Liver (tissue), 9 donors: ENCODE data around the gene TRAPPC3. TPM values are rescaled to one million over a fixed set of nuclear protein-coding genes. Genes with fewer than 3 reads are reported as not detected.

Source experiments
- DNase-seq: peaks from one replicate; pipeline ENCODE4 v3.0.0-alpha.2; 2017; ENCODE audit warnings: low spot score
- H3K27ac ChIP-seq, 2 donors: one replicate each; pipeline ENCODE4 v1.7.0; 2013; ENCODE audit warnings: inconsistent platforms in 2 of 2, low read length in 2 of 2, control low read depth in 1 of 2, low read depth in 1 of 2, mild to moderate bottlenecking in 1 of 2
- H3K27me3 ChIP-seq, 4 donors: one replicate each; pipeline versions ENCODE4 v1.6.1 to v1.7.0; 2013; ENCODE audit warnings: low read length in 3 of 4, inconsistent platforms in 1 of 4, mild to moderate bottlenecking in 1 of 4, moderate library complexity in 1 of 4; ENCODE audit not compliant: control insufficient read depth in 4 of 4, insufficient read depth in 4 of 4
- H3K36me3 ChIP-seq, 4 donors: one replicate each; pipeline versions ENCODE4 v1.6.1 to v1.7.0; 2013; ENCODE audit warnings: low read length in 3 of 4, mild to moderate bottlenecking in 3 of 4, low read depth in 1 of 4, moderate library complexity in 1 of 4; ENCODE audit not compliant: control insufficient read depth in 4 of 4, insufficient read depth in 3 of 4
- H3K4me1 ChIP-seq, 4 donors: one replicate each; pipeline versions ENCODE4 v1.6.1 to v1.7.0; 2013; ENCODE audit warnings: low read length in 3 of 4, mild to moderate bottlenecking in 3 of 4, moderate library complexity in 1 of 4; ENCODE audit not compliant: control insufficient read depth in 4 of 4, insufficient read depth in 4 of 4
- H3K4me3 ChIP-seq, 3 donors: one replicate each; pipeline versions ENCODE4 v1.6.1 to v1.7.0; 2013; ENCODE audit warnings: low read length in 3 of 3, control low read depth in 1 of 3, low read depth in 1 of 3, mild to moderate bottlenecking in 1 of 3
- H3K9ac ChIP-seq, 2 donors: one replicate each; pipeline ENCODE4 v1.7.0; 2013; ENCODE audit warnings: low read length in 2 of 2, mild to moderate bottlenecking in 2 of 2, moderate library complexity in 2 of 2, control low read depth in 1 of 2, low read depth in 1 of 2
- H3K9me3 ChIP-seq, 4 donors: one replicate each; pipeline versions ENCODE4 v1.6.1 to v1.7.0; 2013; ENCODE audit warnings: low read length in 3 of 4; ENCODE audit not compliant: control insufficient read depth in 4 of 4
- EGR1 ChIP-seq, 2 donors: IDR thresholded peaks; 2 replicates each; pipeline ENCODE4 v1.6.1; 2016 to 2018; ENCODE audit warnings: antibody characterized with exemption in 2 of 2, low read depth in 2 of 2
- FOXA1 ChIP-seq: IDR thresholded peaks from 2 replicates; pipeline ENCODE4 v1.6.1; 2016; ENCODE audit warnings: antibody characterized with exemption
- FOXA2 ChIP-seq: IDR thresholded peaks from 2 replicates; pipeline ENCODE4 v1.6.1; 2016; ENCODE audit warnings: antibody characterized with exemption
- GABPA ChIP-seq, 2 donors: IDR thresholded peaks in 1 of 2; conservative IDR thresholded peaks in 1 of 2; 2 replicates each; pipeline ENCODE4 v1.6.1; 2016; ENCODE audit warnings: antibody characterized with exemption in 2 of 2, mild to moderate bottlenecking in 1 of 2, moderate library complexity in 1 of 2
- HNF4A ChIP-seq, 2 donors: conservative IDR thresholded peaks; 2 replicates each; pipeline ENCODE4 v1.6.1; 2016; ENCODE audit warnings: antibody characterized with exemption in 2 of 2, mild to moderate bottlenecking in 2 of 2
- HNF4G ChIP-seq: IDR thresholded peaks from 2 replicates; pipeline ENCODE4 v1.6.1; 2016; ENCODE audit warnings: antibody characterized with exemption
- JUND ChIP-seq, 2 donors: IDR thresholded peaks; 2 replicates each; pipeline ENCODE4 v1.6.1; 2016; ENCODE audit warnings: antibody characterized with exemption in 2 of 2
- NR2F2 ChIP-seq: IDR thresholded peaks from 2 replicates; pipeline ENCODE4 v1.6.1; 2016; ENCODE audit warnings: antibody characterized with exemption
- RAD21 ChIP-seq, 2 donors: IDR thresholded peaks; 2 replicates each; pipeline ENCODE4 v1.6.1; 2016; ENCODE audit warnings: antibody characterized with exemption in 2 of 2, mild to moderate bottlenecking in 2 of 2
- RXRA ChIP-seq, 2 donors: IDR thresholded peaks; 2 replicates each; pipeline ENCODE4 v1.6.1; 2017 to 2018; ENCODE audit warnings: antibody characterized with exemption in 2 of 2, mild to moderate bottlenecking in 1 of 2
- SP1 ChIP-seq: IDR thresholded peaks from 2 replicates; pipeline ENCODE4 v1.6.1; 2018; ENCODE audit warnings: antibody characterized with exemption, mild to moderate bottlenecking
- TAF1 ChIP-seq: conservative IDR thresholded peaks from 2 replicates; pipeline ENCODE4 v1.6.1; 2016; ENCODE audit warnings: antibody characterized with exemption, mild to moderate bottlenecking
- YY1 ChIP-seq: IDR thresholded peaks from 2 replicates; pipeline ENCODE4 v1.6.1; 2016; ENCODE audit warnings: antibody characterized with exemption, mild to moderate bottlenecking
- WGBS: extraction: QIAGEN DNeasy Blood & Tissue Kit; methylation state at CpG from one replicate; pipeline ENCODE4 v1.1.7; 2013; 5-methylcytosine and 5-hydroxymethylcytosine counted together
- polyA plus RNA-seq, 2 donors: library from polyadenylated mRNA; stranded (reverse) in 1 of 2; unstranded in 1 of 2; fragments of 200-250 nt in 1 of 2; fragments of >200 nt in 1 of 2; fragmentation: Nextera tagmentation in 1 of 2; extraction: Ambion mirVana in 1 of 2; gene quantifications; one replicate each; pipeline versions ENCODE4 v1.2.1 to v1.2.3, GENCODE V29; 2013 to 2015
- total RNA-seq, 2 donors: library from RNA; depleted of rRNA; stranded (reverse); fragments of >200 nt; gene quantifications; one replicate each; pipeline ENCODE4 v1.2.3, GENCODE V29; 2014
- TF ChIP-seq, protein P1 (sequence below): IDR thresholded peaks from 2 replicates; pipeline ENCODE4 v1.6.1; 2016; ENCODE audit warnings: antibody characterized with exemption, mild to moderate bottlenecking
- TF ChIP-seq, protein P2 (sequence below): IDR thresholded peaks from 2 replicates; pipeline ENCODE4 v1.6.1; 2016; ENCODE audit warnings: antibody characterized with exemption
- TF ChIP-seq, protein P3 (sequence below): IDR thresholded peaks from 2 replicates; pipeline ENCODE4 v1.6.1; 2016; ENCODE audit warnings: antibody characterized with exemption
- TF ChIP-seq, protein P4 (sequence below): fragments of 150-350 bp; IDR thresholded peaks from 2 replicates; pipeline ENCODE4 v1.5.1; 2017; ENCODE audit warnings: improper control_type of control experiment, low read depth, low read length; ENCODE audit not compliant: missing input control
- TF ChIP-seq, protein P5 (sequence below): IDR thresholded peaks from 2 replicates; pipeline ENCODE4 v1.6.1; 2016; ENCODE audit warnings: antibody characterized with exemption
- donor health status: healthy.
- donor health status: healthy.
- donor health status: healthy.
- donor health status: healthy.
- donor health status: healthy.

TRAPPC3 gene
- total and polyA plus RNA-seq, 4 donors, result 24.2 to 56.1 (median 30.4) TPM

DNA sequence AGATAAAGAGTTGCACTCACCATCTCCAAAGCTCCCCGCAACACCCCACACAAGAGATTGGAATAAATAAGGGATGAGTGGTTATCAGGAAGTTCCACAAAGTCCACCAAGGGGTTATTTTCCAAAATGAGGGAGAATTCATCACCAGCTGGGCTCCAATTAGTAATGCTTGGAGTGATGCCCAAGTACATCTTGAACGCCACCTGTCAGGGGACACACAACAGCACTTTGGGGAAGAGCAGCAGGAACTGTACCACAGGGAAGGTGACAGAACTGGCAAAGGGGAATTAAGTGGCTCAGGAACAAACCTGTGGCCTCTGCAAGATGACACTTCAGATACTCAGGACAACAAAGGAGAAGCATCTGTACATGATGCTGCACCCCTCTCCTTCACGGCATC lies 11.5 kb downstream of the TRAPPC3 start:
- 97% methylated on average over 3 of the region's 3 CpGs for WGBS
- no peak for DNase-seq
- H3K9ac ChIP-seq, result no peak overlapping the region
- peaks cover 4 to 33% (median 25%) of the 10 kb centered on the region in 4 donors for H3K36me3 ChIP-seq
- H3K27me3 ChIP-seq, result no peaks in the 10 kb centered on the region
- H3K4me1 ChIP-seq, result no peaks in the 10 kb centered on the region
- TF ChIP-seq, protein P1, sequence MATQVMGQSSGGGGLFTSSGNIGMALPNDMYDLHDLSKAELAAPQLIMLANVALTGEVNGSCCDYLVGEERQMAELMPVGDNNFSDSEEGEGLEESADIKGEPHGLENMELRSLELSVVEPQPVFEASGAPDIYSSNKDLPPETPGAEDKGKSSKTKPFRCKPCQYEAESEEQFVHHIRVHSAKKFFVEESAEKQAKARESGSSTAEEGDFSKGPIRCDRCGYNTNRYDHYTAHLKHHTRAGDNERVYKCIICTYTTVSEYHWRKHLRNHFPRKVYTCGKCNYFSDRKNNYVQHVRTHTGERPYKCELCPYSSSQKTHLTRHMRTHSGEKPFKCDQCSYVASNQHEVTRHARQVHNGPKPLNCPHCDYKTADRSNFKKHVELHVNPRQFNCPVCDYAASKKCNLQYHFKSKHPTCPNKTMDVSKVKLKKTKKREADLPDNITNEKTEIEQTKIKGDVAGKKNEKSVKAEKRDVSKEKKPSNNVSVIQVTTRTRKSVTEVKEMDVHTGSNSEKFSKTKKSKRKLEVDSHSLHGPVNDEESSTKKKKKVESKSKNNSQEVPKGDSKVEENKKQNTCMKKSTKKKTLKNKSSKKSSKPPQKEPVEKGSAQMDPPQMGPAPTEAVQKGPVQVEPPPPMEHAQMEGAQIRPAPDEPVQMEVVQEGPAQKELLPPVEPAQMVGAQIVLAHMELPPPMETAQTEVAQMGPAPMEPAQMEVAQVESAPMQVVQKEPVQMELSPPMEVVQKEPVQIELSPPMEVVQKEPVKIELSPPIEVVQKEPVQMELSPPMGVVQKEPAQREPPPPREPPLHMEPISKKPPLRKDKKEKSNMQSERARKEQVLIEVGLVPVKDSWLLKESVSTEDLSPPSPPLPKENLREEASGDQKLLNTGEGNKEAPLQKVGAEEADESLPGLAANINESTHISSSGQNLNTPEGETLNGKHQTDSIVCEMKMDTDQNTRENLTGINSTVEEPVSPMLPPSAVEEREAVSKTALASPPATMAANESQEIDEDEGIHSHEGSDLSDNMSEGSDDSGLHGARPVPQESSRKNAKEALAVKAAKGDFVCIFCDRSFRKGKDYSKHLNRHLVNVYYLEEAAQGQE, result no peak
- TF ChIP-seq TAF1 (no peak), HNF4A (conservative IDR thresholded peaks at IDR 0.05) (no peak), JUND (IDR thresholded peaks at IDR 0.05) (no peak), RAD21 (IDR thresholded peaks at IDR 0.05) (no peak), GABPA (IDR thresholded peaks at IDR 0.05 in 1 of 2, conservative IDR thresholded peaks at IDR 0.05 in 1 of 2) (no peak)
- TF ChIP-seq, protein P2, sequence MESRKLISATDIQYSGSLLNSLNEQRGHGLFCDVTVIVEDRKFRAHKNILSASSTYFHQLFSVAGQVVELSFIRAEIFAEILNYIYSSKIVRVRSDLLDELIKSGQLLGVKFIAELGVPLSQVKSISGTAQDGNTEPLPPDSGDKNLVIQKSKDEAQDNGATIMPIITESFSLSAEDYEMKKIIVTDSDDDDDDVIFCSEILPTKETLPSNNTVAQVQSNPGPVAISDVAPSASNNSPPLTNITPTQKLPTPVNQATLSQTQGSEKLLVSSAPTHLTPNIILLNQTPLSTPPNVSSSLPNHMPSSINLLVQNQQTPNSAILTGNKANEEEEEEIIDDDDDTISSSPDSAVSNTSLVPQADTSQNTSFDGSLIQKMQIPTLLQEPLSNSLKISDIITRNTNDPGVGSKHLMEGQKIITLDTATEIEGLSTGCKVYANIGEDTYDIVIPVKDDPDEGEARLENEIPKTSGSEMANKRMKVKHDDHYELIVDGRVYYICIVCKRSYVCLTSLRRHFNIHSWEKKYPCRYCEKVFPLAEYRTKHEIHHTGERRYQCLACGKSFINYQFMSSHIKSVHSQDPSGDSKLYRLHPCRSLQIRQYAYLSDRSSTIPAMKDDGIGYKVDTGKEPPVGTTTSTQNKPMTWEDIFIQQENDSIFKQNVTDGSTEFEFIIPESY, result no peak
- TF ChIP-seq, protein P3, sequence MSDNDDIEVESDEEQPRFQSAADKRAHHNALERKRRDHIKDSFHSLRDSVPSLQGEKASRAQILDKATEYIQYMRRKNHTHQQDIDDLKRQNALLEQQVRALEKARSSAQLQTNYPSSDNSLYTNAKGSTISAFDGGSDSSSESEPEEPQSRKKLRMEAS, result no peak
- no peaks in the 10 kb centered on the region for H3K9me3 ChIP-seq
- no peak overlapping the region for H3K4me3 ChIP-seq
- no peak overlapping the region for H3K27ac ChIP-seq

DNA sequence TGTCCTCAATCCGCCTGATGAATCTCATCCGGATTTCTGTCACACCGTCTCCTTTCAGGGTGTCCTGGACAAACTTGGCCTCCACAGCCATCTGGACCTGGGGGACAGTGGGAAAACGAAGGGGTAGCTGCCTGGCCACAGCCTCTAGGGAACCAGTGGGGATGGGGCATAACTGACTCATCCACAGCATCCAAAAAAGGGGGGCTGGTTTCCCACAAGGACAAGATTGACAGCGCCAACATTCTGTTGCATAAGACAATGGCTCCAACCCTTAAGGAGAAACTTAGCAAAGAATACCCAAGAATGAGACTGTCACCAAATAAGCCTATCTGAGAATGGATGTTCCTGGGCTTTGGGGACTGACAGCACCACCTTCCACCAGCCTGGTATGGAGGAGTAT lies 12.1 kb downstream of the TRAPPC3 start:
- H3K27ac ChIP-seq, result no peak overlapping the region
- no peaks in the 10 kb centered on the region for H3K4me1 ChIP-seq
- H3K4me3 ChIP-seq, result no peak overlapping the region
- no peaks in the 10 kb centered on the region for H3K9me3 ChIP-seq
- no peak overlapping the region for H3K9ac ChIP-seq
- WGBS, result 74% methylated on average over 5 of the region's 5 CpGs
- no peak for DNase-seq
- TF ChIP-seq RAD21 (IDR thresholded peaks at IDR 0.05) (no peak), YY1 (no peak), FOXA2 (no peak), TAF1 (no peak), SP1 (no peak), HNF4G (no peak), JUND (IDR thresholded peaks at IDR 0.05) (no peak), HNF4A (conservative IDR thresholded peaks at IDR 0.05) (no peak), EGR1 (IDR thresholded peaks at IDR 0.05; ENCODE audit: low read depth in 2 of 2) (no peak), GABPA (IDR thresholded peaks at IDR 0.05 in 1 of 2, conservative IDR thresholded peaks at IDR 0.05 in 1 of 2) (no peak), FOXA1 (no peak), NR2F2 (no peak), RXRA (IDR thresholded peaks at IDR 0.05) (no peak)
- TF ChIP-seq, protein P1, result no peak
- TF ChIP-seq, protein P4, sequence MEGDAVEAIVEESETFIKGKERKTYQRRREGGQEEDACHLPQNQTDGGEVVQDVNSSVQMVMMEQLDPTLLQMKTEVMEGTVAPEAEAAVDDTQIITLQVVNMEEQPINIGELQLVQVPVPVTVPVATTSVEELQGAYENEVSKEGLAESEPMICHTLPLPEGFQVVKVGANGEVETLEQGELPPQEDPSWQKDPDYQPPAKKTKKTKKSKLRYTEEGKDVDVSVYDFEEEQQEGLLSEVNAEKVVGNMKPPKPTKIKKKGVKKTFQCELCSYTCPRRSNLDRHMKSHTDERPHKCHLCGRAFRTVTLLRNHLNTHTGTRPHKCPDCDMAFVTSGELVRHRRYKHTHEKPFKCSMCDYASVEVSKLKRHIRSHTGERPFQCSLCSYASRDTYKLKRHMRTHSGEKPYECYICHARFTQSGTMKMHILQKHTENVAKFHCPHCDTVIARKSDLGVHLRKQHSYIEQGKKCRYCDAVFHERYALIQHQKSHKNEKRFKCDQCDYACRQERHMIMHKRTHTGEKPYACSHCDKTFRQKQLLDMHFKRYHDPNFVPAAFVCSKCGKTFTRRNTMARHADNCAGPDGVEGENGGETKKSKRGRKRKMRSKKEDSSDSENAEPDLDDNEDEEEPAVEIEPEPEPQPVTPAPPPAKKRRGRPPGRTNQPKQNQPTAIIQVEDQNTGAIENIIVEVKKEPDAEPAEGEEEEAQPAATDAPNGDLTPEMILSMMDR, result no peak
- TF ChIP-seq, protein P3, result no peak
- TF ChIP-seq, protein P2, result no peak
- TF ChIP-seq, protein P5, sequence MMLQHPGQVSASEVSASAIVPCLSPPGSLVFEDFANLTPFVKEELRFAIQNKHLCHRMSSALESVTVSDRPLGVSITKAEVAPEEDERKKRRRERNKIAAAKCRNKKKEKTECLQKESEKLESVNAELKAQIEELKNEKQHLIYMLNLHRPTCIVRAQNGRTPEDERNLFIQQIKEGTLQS, result no peak
- peaks cover 4 to 33% (median 25%) of the 10 kb centered on the region in 4 donors for H3K36me3 ChIP-seq
- no peaks in the 10 kb centered on the region for H3K27me3 ChIP-seq
